ENCODE measurements around the gene TIMM13.

The TIMM13 gene

DNA sequence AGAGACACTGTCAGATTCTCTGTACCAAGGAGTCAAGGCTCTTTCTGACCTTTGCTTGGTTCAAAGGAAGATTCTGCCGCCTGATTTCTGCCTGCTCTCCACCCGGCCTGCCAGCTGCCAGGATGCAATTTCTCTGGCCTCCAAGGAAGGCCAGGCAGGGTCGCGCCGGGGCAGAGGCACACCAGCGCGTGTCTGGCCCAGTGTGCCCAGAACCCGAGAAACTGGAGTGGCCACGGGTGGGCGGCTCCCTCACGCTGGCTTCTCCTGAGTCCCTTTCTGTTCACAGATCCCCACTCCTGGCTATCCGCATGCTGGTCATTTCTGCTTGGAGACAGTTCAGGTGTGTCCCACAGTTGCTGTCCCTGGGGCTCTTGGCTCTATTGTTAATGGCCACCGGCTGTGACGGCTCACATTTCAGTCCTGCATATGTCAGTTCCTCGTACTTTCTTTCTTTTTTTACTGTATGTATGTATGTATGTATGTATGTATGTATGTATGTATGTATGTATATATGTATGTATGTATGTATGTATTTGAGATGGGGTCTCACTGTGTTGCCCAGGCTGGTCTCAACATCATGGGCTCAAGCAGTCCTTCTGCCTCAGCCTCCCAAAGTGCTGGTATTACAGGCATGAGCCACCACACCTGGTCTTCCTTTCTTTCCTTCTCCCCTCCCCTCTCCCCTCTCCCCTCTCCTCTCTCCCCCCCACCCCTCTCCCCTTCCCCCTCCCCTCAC is 50.4 kb downstream of the TIMM13 start:
- DNase-seq: no peak
